ENCODE measurements around the gene NME7.
"Not testable (repeated sequence)": the region's sequence is repeated elsewhere in the genome, so short reads cannot be mapped to it uniquely, and the experiment has no call there.

The NME7 gene

GRCh38 chr1:169367686-169368405 lies at the start of gene NME7, which contains the start of gene BLZF1:
TSS of gene NME7 (minus strand) at chr1:169367797. CDS start at chr1:169367710, 87 bp downstream.
TSS of gene BLZF1 (plus strand) at chr1:169368195. CDS start at chr1:169369523, 1,328 bp downstream.
- DNase-seq (ENCODE audit: low spot score), result peak; percentile 81

- no peak for DNase-seq (ENCODE audit: low spot score)
Observed at GRCh38 chr1:169414952-169415351, 47.4 kb upstream of the NME7 start.

GRCh38 chr1:169408340-169408739 lies 40.7 kb upstream of the NME7 start:
- not testable (repeated sequence) for DNase-seq (ENCODE audit: low spot score)

DNA sequence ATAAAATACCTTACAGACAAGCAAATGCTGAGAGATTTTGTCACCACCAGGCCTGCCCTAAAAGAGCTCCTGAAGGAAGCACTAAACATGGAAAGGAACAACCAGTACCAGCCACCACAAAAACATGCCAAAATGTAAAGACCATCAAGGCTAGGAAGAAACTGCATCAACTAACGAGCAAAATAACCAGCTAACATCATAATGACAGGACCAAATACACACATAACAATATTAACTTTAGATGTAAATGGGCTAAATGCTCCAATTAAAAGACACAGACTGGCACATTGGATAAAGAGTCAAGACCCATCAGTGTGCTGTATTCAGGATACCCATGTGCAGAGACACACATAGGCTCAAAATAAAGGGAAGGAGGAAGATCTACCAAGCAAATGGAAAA lies 35.0 kb upstream of the NME7 start:
- DNase-seq (ENCODE audit: low spot score), result not testable (repeated sequence)

- DNase-seq (ENCODE audit: low spot score), result no peak
Observed at GRCh38 chr1:169395955-169396354, 28.4 kb upstream of the NME7 start.

DNA sequence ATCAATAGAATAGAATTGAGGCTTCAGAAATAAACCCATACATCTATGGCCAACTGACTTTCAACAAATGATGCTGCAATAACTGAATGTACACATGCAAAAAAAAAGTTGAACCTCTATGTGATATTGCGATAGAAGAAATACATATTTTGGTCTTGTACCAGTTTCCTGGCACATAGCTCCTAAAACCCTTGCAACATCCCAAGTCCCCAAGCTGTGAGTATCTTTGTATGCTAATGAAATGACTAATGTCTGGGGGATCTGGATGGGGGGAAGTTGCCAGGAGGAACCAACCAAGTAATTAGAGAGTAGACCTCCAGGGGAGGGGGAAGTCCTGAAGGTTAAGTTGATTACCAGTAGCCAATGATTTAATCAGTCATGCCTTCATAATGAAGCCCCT lies 24.8 kb upstream of the NME7 start:
- no peak for DNase-seq (ENCODE audit: low spot score)

- DNase-seq (ENCODE audit: low spot score), result no peak
Observed at GRCh38 chr1:169390303-169390702, 22.7 kb upstream of the NME7 start.

DNA sequence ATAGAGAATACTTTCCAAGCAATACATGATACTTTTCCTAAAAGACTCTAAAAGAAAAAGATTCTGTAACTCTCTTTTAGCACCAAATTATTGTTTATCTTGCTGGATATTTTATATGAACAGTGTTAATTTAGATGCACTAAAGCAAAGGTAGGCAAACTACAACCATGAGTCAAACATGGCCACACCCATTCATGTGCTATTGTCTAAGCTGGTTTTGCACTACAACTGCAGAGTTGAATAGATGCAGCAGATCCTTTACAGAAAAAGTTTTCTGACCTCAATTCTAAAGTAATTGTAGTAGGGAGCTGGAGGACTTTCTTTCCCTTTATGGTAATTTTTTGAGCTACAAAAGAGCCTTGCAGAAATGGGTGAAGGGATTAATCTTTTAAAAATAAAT lies 19.8 kb upstream of the NME7 start:
- DNase-seq (ENCODE audit: low spot score), result no peak

DNA sequence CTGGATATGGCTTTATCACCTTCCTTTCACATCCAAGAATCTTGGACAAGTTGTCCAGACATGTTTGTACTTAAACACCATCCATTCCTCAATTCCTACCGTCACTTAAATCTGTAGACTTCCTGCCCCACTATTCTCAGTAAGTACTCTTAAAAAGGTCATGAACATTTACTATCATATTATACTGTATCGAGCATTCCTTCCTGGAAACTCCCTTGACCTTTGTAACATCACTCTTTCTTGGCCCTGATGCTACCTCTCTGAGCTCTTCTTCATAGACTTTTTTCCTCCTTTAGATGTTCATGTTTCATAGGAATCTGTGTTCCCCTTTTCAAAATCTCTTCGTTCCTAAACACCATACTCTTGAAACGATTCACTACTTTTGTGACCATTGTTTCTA lies 15.9 kb upstream of the NME7 start:
- DNase-seq (ENCODE audit: low spot score), result no peak

GRCh38 chr1:169381162-169381561 lies 13.6 kb upstream of the NME7 start:
- no peak for DNase-seq (ENCODE audit: low spot score)

- DNase-seq (ENCODE audit: low spot score), result no peak
Observed at GRCh38 chr1:169371404-169371803, 3.8 kb upstream of the NME7 start.

- no peak for DNase-seq (ENCODE audit: low spot score)
Observed at GRCh38 chr1:169368406-169368769, 791 bp upstream of the NME7 start.

DNA sequence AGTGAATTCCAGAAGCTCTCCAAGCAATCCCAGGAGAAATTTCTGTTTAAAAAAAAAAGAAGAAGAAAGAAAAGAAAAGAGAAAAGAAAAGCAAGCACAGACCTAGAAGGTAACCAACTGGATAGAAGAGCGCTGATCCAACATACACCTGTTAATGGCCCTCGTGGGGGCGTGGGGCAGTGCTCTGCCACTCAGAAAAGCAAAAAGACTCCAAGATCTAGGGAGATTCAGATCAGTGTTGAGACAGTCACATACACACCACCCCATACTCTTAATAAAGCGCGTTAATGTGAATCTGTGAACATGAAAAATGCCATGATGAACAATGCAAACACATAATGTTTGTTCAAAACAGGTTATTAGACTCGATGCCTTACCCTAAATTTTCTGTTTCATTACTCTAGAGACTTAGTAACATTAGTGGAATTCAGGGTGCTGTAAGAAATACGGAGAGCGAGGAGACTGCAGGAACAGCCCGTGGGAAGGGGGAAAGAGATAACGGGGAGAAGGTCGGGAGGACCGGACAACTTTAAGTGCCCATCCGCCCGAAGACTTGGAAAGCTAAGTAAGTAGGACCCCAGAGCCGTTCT lies 406 bp downstream of the NME7 start:
- DNase-seq (ENCODE audit: low spot score), result no peak

DNA sequence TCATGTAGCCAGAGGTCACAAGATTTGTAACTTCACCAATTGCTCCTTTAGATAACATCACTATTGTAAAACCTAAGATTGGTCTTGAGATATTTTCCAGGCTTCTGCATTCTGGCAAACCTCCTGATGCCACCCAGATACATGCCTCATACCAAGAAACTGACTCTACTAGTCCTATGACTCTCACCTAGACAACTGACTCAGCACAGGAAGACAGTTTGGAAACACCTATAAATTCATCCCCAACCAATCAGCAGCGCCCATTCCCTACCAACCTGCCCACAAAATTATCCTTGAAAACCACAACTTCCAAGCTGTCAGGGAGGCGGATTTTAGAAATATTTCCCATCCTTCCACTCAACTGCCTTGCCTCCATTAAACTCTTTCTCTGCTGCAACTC lies 2.6 kb downstream of the NME7 start:
- no peak for DNase-seq (ENCODE audit: low spot score)

DNA sequence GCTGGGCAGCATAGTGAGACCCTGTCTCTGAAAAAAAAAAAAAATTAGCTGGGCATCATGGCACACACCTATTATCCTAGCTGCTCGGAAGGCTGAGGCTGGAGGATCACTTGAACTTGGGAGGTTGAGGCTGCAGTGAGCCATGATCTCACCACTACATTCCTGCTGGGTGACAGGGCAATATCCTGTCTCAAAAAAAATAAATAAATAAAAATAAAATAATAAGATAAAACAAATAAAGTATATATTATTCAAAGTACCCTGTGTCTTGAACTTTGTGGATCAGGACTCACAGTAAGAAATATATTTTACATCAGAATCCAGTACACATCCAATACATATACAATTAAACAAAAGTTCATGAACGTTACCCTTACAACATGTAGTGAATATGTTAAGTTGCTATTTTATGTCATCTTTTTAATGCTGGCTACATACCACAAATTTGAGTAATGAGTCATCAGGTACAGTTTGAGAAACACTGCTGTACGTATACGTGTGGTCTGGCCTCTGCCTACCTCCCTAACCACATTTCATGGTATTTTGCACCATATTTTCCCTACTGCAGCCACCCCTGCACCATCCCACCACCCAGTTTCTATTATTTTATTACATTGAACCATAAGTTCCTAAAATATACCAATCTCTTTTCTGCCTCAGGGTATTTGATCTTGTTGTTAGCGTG lies 4.4 kb downstream of the NME7 start:
- DNase-seq (ENCODE audit: low spot score), result peak; percentile 34

DNA sequence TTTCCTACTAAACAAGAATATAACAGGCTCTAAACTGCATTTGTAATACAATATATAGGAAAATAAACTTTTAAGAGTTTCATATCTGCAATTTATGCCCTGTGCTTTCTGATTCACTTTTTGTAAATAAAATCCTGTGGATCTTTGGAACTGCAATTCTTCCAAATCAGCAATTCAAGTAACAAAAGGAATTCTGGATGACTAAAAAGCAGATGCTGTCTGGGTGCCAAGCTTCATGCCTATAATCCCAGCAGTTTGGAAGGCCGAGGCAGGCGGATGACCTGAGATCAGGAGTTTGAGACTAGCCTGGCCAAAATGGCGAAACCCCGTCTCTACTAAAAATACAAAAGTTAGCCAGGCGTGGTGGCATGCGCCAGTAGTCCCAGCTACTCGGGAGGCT lies 6.3 kb downstream of the NME7 start:
- no peak for DNase-seq (ENCODE audit: low spot score)

- no peak for DNase-seq (ENCODE audit: low spot score)
Observed at GRCh38 chr1:169360415-169360814, 7.2 kb downstream of the NME7 start.

- peak; percentile 7 for DNase-seq (ENCODE audit: low spot score)
Observed at GRCh38 chr1:169348383-169349036, 19.1 kb downstream of the NME7 start.

DNA sequence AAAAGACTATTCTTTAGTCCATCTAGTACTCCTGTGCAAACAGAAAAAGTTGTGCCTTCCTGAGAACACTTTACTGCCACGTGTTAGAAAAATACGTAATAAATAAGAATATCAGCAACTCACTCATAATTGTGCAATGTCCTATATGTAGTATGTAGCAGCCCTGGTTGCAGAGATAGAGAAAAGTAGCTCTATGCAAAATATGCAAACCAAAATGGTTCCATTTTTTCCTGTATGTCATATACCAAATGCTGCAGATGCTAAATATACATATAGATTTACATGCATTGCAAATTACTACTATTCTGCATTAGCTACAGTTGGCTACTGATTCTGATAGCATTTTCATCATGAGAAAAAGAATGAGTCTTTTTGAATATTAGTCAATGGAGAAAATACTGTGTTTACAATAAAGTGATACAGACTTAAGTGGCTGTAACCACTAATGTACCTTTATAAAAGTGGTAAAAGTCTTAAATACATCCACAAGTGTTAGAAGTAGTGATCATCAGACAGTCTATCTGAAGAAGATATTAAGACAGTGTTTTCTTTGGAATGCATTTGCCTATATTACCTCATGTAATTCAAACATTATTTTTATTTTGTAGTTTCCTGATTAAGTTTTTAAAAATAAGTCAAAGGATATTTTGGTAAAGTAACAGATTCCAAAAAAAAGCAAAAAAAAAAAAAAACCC lies 19.8 kb downstream of the NME7 start:
- no peak for DNase-seq (ENCODE audit: low spot score)

GRCh38 chr1:169346036-169346589 lies 21.5 kb downstream of the NME7 start:
- no peak for DNase-seq (ENCODE audit: low spot score)

GRCh38 chr1:169345511-169345910 lies 22.1 kb downstream of the NME7 start:
- DNase-seq (ENCODE audit: low spot score), result no peak

- DNase-seq (ENCODE audit: low spot score), result not testable (repeated sequence)
Observed at GRCh38 chr1:169342096-169342495, 25.5 kb downstream of the NME7 start.
